Measurements from ENCODE around the gene SIL1. TPM values are rescaled to one million over a fixed set of nuclear protein-coding genes. Genes with fewer than 3 reads are reported as not detected.

SIL1 gene
- polyA plus RNA-seq, 2 of the 4 experiments (the other 2 are of a cell fraction): 27.6 to 45.5 TPM

- TF ChIP-seq, protein P1, sequence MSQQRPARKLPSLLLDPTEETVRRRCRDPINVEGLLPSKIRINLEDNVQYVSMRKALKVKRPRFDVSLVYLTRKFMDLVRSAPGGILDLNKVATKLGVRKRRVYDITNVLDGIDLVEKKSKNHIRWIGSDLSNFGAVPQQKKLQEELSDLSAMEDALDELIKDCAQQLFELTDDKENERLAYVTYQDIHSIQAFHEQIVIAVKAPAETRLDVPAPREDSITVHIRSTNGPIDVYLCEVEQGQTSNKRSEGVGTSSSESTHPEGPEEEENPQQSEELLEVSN (IDR thresholded peaks at IDR 0.05; ENCODE audit: borderline replicate concordance, low read depth): no peak
- TF ChIP-seq EHMT2 (IDR thresholded peaks at IDR 0.05; ENCODE audit: low read depth) (no peak), RAD21 (conservative IDR thresholded peaks at IDR 0.05 in 1 of 2, IDR thresholded peaks at IDR 0.05 in 1 of 2) (peak in 1 of 2 experiments; percentile 23; a peak in 1 of 5 replicates), ZSCAN20 (CRISPR knock-in tag; IDR thresholded peaks at IDR 0.05) (no peak)
- Histone ChIP-seq H3K4me3 (no peak overlapping the region), H3K9me3 (no peaks in the 10 kb centered on the region), H3K4me1 (no peaks in the 10 kb centered on the region), H3K27ac (no peak overlapping the region), H3K4me2 (no peak overlapping the region)
- DNase-seq (ENCODE audit: low read depth in 1 of 2, low spot score in 1 of 2) (no peak), ATAC-seq (peak in 1 of 2 experiments; percentile 27; a peak in 3 of 6 replicates), FAIRE-seq (no peak)
- WGBS (ENCODE audit: missing lambda C conversion rate): 91% methylated on average over 19 of the region's 23 CpGs
- ChIA-PET POLR2A (no interaction called here), CTCF (interaction anchor here (0.5 kb wide), 1 partner anchor 12 kb away, joined by 5 read pairs; no protein-coding TSS in a partner anchor)
These were observed 252.5 kb downstream of the SIL1 start for GRCh38 chr5:138945421-138946240.

GRCh38 chr5:138944527-138945322 is 253.4 kb downstream of the SIL1 start:
- Histone ChIP-seq H3K4me2 (no peak overlapping the region), H3K4me3 (no peak overlapping the region), H3K4me1 (no peaks in the 10 kb centered on the region), H3K27ac (no peak overlapping the region), H3K9me3 (no peaks in the 10 kb centered on the region)
- 79% methylated on average over 21 of the region's 23 CpGs for WGBS (ENCODE audit: missing lambda C conversion rate)
- CTCF ChIA-PET: no interaction called here
- FAIRE-seq (no peak), DNase-seq (ENCODE audit: low read depth in 1 of 2, low spot score in 1 of 2) (no peak), ATAC-seq (peak; percentile 13 to 19; a peak in 4 of 6 replicates)
- POLR2A ChIA-PET: no interaction called here
- TF ChIP-seq EP300 (IDR thresholded peaks at IDR 0.05): no peak
- no peak for TF ChIP-seq RAD21 (conservative IDR thresholded peaks at IDR 0.05 in 1 of 2, IDR thresholded peaks at IDR 0.05 in 1 of 2)
- no peak for TF ChIP-seq RARB (CRISPR knock-in tag; IDR thresholded peaks at IDR 0.05)
- TF ChIP-seq HOXA7 (CRISPR knock-in tag; IDR thresholded peaks at IDR 0.05): no peak

- CTCF ChIA-PET: interaction anchor here (0.6 to 1.4 kb wide), 2 partner anchors 11 to 219 kb away, joined by 3 read pairs; no protein-coding TSS in a partner anchor
These were observed 254.5 kb downstream of the SIL1 start for GRCh38 chr5:138943599-138944173.

More at GRCh38 chr5:138943599-138944173, 254.5 kb downstream of the SIL1 start:
- Histone ChIP-seq H3K9me3 (no peaks in the 10 kb centered on the region), H3K4me1 (no peaks in the 10 kb centered on the region), H3K4me2 (no peak overlapping the region), H3K4me3 (no peak overlapping the region), H3K27ac (no peak overlapping the region)
- ATAC-seq (no peak), DNase-seq (ENCODE audit: low read depth in 1 of 2, low spot score in 1 of 2) (no peak), FAIRE-seq (no peak)
- 86% methylated on average over 6 of the region's 6 CpGs for WGBS (ENCODE audit: missing lambda C conversion rate)
- POLR2A ChIA-PET: no interaction called here
- TF ChIP-seq HOXB13 (CRISPR knock-in tag; IDR thresholded peaks at IDR 0.05; ENCODE audit: low read depth) (no peak), EP300 (IDR thresholded peaks at IDR 0.05) (no peak), JUNB (IDR thresholded peaks at IDR 0.05) (no peak), FOSB (CRISPR knock-in tag; IDR thresholded peaks at IDR 0.05) (no peak), SMC3 (IDR thresholded peaks at IDR 0.05) (no peak), POLR2A (IDR thresholded peaks at IDR 0.05; ENCODE audit: low read length) (no peak), BHLHE40 (IDR thresholded peaks at IDR 0.05; ENCODE audit: low read depth, low read length) (no peak), RNF2 (IDR thresholded peaks at IDR 0.05; ENCODE audit: borderline replicate concordance, low read depth) (no peak), NR3C1 (IDR thresholded peaks at IDR 0.05) (no peak), ZFP36 (IDR thresholded peaks at IDR 0.05; ENCODE audit: borderline replicate concordance, partially characterized antibody) (no peak), ELK1 (IDR thresholded peaks at IDR 0.05; ENCODE audit: low read depth, low read length) (no peak), HOXB5 (CRISPR knock-in tag; IDR thresholded peaks at IDR 0.05) (no peak), RFX5 (IDR thresholded peaks at IDR 0.05) (no peak), ESRRA (IDR thresholded peaks at IDR 0.05; ENCODE audit: borderline replicate concordance, low read length) (no peak), CBX2 (IDR thresholded peaks at IDR 0.05; ENCODE audit: borderline replicate concordance, low read depth) (no peak)
- TF ChIP-seq, protein P2, sequence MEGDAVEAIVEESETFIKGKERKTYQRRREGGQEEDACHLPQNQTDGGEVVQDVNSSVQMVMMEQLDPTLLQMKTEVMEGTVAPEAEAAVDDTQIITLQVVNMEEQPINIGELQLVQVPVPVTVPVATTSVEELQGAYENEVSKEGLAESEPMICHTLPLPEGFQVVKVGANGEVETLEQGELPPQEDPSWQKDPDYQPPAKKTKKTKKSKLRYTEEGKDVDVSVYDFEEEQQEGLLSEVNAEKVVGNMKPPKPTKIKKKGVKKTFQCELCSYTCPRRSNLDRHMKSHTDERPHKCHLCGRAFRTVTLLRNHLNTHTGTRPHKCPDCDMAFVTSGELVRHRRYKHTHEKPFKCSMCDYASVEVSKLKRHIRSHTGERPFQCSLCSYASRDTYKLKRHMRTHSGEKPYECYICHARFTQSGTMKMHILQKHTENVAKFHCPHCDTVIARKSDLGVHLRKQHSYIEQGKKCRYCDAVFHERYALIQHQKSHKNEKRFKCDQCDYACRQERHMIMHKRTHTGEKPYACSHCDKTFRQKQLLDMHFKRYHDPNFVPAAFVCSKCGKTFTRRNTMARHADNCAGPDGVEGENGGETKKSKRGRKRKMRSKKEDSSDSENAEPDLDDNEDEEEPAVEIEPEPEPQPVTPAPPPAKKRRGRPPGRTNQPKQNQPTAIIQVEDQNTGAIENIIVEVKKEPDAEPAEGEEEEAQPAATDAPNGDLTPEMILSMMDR (IDR thresholded peaks at IDR 0.05): no peak
- TF ChIP-seq, protein P1 (IDR thresholded peaks at IDR 0.05; ENCODE audit: borderline replicate concordance, low read depth): no peak

Data from A549 (cell line).